Measurements from ENCODE around the gene LRRC2. TPM values are rescaled to one million over a fixed set of nuclear protein-coding genes. Genes with fewer than 3 reads are reported as not detected.
A peak's percentile ranks its signal among the peaks of the same experiment; 100 is the strongest.

Gene LRRC2
- total RNA-seq, 2 donors from 2014 or later = 0.44 to 2.0 TPM

DNA sequence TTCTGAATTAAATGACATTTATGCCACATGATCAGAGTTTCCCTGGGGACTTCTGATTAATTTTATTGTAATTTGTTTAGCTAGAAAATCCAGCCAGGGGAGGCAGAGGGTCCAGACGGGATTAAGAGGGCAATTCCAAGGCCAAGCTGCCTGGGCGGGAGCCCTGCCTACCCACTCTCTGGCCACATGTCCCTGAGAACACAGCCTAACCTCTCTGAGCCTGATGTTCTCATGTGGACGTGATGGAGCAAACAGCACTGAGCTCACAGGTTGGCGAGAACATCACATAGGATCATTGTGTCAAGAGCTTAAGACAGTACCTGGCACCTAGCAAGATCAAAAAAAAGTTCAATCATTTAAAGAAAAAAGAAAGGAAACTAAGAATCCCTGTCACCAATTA is 1.0 kb downstream of the LRRC2 start:
- H3K9ac ChIP-seq (ENCODE audit: low read depth in 2 of 2, low read length in 2 of 2) = no peak overlapping the region
- peaks cover 7% of the 10 kb centered on the region for H3K4me1 ChIP-seq
- H3K27ac ChIP-seq = no peak overlapping the region
- no peaks in the 10 kb centered on the region for H3K9me3 ChIP-seq
- no peak for TF ChIP-seq CTCF (IDR thresholded peaks at IDR 0.05)
- H3K36me3 ChIP-seq = no peaks in the 10 kb centered on the region
- intact Hi-C loops (cut with DNase I) = no loop called here
- no peaks in the 10 kb centered on the region for H3K27me3 ChIP-seq
- no peak for DNase-seq
- no peak overlapping the region for H3K4me3 ChIP-seq

DNA sequence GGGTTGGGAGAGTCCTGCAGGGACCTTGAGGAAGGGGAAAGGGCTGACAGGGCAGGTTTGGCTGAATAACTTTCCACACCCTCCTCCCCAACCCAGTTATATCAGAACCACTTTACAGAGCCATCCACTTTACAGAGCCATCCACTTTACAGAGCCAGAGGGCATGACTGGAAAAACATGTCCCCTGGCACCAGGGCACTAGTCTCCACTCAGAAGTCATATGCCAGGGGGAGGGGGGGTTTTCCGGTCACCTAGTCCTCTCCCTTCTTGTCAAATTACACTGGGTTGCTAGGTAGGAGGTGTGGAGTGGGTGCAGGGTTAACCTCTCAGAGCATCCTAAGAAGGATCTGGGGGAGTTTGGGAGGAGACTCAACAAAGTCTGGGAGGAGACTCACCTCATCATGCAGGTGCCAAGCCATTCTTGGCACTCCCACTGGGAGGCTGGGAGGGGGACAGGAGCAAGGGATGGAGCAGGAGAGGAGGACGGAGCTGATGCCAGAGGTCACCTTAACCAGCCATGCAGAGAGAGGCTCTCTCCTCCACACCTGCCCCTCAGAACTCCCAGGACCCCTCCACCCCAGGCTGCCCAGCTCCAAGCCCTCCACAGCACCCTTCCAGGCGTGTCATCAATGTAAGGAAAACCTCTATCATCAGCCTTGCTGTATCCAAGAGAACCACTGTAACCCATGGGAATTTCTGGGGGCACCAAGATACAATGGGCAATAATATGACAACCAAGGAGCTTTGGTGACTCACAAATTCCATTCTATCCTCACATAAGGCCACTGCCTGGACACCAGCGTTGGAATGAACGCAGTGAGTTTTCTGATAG is 1.7 kb downstream of the LRRC2 start:
- no peaks in the 10 kb centered on the region for H3K36me3 ChIP-seq
- intact Hi-C loops (cut with DNase I) = no loop called here
- DNase-seq = no peak
- H3K27me3 ChIP-seq = no peaks in the 10 kb centered on the region
- no peak overlapping the region for H3K9ac ChIP-seq (ENCODE audit: low read depth in 2 of 2, low read length in 2 of 2)
- H3K4me1 ChIP-seq = peaks cover 7% of the 10 kb centered on the region
- no peak for TF ChIP-seq CTCF (IDR thresholded peaks at IDR 0.05)
- H3K27ac ChIP-seq = no peak overlapping the region
- H3K4me3 ChIP-seq = no peak overlapping the region
- H3K9me3 ChIP-seq = no peaks in the 10 kb centered on the region

DNA sequence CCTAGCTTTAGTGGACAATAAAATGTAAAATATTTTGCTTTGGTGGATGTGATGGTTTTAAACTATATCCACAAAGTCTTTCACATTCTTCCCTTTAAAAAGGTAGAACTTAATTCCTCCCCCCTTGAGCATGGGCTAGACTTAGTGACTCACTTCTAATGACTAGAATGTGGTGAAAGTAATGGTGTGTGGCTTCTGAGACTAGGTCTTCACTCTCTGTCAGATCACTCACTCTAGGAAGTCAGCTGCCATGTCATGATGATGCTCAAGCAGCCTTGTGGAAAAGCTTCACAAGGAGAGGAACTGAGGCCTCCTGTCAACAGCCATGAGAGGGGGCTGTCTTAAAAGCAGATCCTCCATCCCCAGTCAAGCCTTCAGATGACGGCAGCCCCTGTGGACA is 4.2 kb downstream of the LRRC2 start:
- Histone ChIP-seq H3K9me3 (no peaks in the 10 kb centered on the region), H3K27ac (no peak overlapping the region), H3K4me1 (peaks cover 7% of the 10 kb centered on the region), H3K36me3 (no peaks in the 10 kb centered on the region), H3K27me3 (no peaks in the 10 kb centered on the region), H3K9ac (ENCODE audit: low read depth in 2 of 2, low read length in 2 of 2) (no peak overlapping the region), H3K4me3 (no peak overlapping the region)
- no peak for DNase-seq
- TF ChIP-seq CTCF (IDR thresholded peaks at IDR 0.05) = no peak
- intact Hi-C loops (cut with DNase I) = no loop called here

- no peaks in the 10 kb centered on the region for H3K9me3 ChIP-seq
- TF ChIP-seq CTCF (IDR thresholded peaks at IDR 0.05) = no peak
- no peak overlapping the region for H3K4me3 ChIP-seq
- H3K27ac ChIP-seq = no peak overlapping the region
- no peaks in the 10 kb centered on the region for H3K27me3 ChIP-seq
- intact Hi-C loops (cut with DNase I) = no loop called here
- H3K9ac ChIP-seq (ENCODE audit: low read depth in 2 of 2, low read length in 2 of 2) = no peak overlapping the region
- no peaks in the 10 kb centered on the region for H3K36me3 ChIP-seq
- peaks cover 7% of the 10 kb centered on the region for H3K4me1 ChIP-seq
- no peak for DNase-seq
Measured at GRCh38 chr3:46561511-46561910, 4.6 kb downstream of the LRRC2 start.

DNA sequence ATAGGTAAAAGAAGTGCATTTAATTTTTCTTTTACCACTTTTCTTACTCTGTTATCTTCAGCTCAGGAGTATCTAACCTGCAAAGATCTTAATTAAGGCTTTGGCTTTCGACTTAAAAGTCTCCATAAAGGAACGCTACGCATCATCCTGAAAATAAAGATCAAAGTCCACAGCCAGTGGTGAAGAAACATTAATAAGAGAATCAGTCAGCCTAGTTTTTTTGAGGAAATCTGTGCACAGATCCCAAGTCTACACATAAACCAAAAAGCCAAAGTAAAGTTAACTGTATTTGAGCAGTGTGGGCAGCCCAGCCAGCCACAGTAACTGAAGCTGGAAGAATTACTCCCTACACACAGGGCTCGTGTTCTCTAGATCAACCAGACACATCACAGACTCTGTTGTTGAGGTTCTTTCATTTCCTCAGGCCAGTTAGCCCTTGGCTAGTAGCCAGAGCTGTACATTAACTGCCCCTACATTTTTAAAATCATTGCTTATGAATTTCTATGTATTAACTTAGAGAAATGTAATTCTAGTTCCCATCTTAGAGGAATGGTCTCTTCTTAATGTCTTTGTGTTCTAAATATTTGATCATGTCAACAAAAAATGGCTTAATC is 6.9 kb downstream of the LRRC2 start:
- no peaks in the 10 kb centered on the region for H3K4me1 ChIP-seq
- no peak overlapping the region for H3K27ac ChIP-seq
- H3K9me3 ChIP-seq = no peaks in the 10 kb centered on the region
- H3K27me3 ChIP-seq = no peaks in the 10 kb centered on the region
- H3K9ac ChIP-seq (ENCODE audit: low read depth in 2 of 2, low read length in 2 of 2) = no peak overlapping the region
- intact Hi-C loops (cut with DNase I) = loop anchor here (5.0 kb wide), 2 partner anchors 68 to 72 kb away; no protein-coding TSS in a partner anchor
- DNase-seq = peak; percentile 12
- TF ChIP-seq CTCF (IDR thresholded peaks at IDR 0.05) = no peak
- H3K36me3 ChIP-seq = no peaks in the 10 kb centered on the region
- no peak overlapping the region for H3K4me3 ChIP-seq
